Upper lobe of left lung (tissue), 6 donors: Measurements from ENCODE around the gene GRIN2A. TPM values are rescaled to one million over a fixed set of nuclear protein-coding genes. Genes with fewer than 3 reads are reported as not detected.

Experiments used
- ATAC-seq, 2 donors: fragments of 200-7000 bp; cut with Tn5 transposase; one replicate each; pipeline ENCODE4 v1.9.1; 2022; ENCODE audit warnings: mild to moderate bottlenecking in 2 of 2, moderate library complexity in 2 of 2; ENCODE audit not compliant: low FRiP score in 2 of 2
- DNase-seq, 2 donors: peaks; one replicate each; pipeline ENCODE4 v3.0.0-alpha.2; 2019 to 2020
- H3K27ac ChIP-seq, 4 donors: fragments of 200-600 bp; sonication (generic); one replicate each; pipeline ENCODE4 v1.5.1; 2016 to 2019
- H3K27me3 ChIP-seq, 4 donors: fragments of 200-600 bp; sonication (generic); one replicate each; pipeline ENCODE4 v1.5.1; 2017 to 2019
- H3K36me3 ChIP-seq, 4 donors: fragments of 200-600 bp; sonication (generic); one replicate each; pipeline ENCODE4 v1.5.1; 2016 to 2019
- H3K4me1 ChIP-seq, 4 donors: fragments of 200-600 bp; sonication (generic); one replicate each; pipeline ENCODE4 v1.5.1; 2018 to 2019
- H3K4me3 ChIP-seq, 4 donors: fragments of 200-600 bp; sonication (generic); one replicate each; pipeline ENCODE4 v1.5.1; 2017 to 2019; ENCODE audit warnings: mild to moderate bottlenecking in 2 of 4, moderate library complexity in 1 of 4
- H3K9me3 ChIP-seq, 4 donors: fragments of 200-600 bp; sonication (generic); one replicate each; pipeline ENCODE4 v1.5.1; 2018 to 2019
- CTCF ChIP-seq, 6 experiments: fragments of 450-650 bp in 4 of 6; fragments of 200-600 bp in 2 of 6; sonication (generic) in 2 of 6; IDR thresholded peaks; one replicate each; pipeline ENCODE4 v1.5.1; 2016 to 2019; ENCODE audit warnings: antibody characterized with exemption in 6 of 6
- EP300 ChIP-seq, 4 donors: sonication (generic); formaldehyde crosslinking; IDR thresholded peaks; one replicate each; pipeline ENCODE4 v1.5.1; 2017; ENCODE audit warnings: antibody characterized with exemption in 4 of 4, control low read depth in 2 of 4
- POLR2A ChIP-seq, 4 donors: fragments of 450-650 bp; IDR thresholded peaks; one replicate each; pipeline ENCODE4 v1.5.1; 2016 to 2017; ENCODE audit warnings: antibody characterized with exemption in 4 of 4, mild to moderate bottlenecking in 2 of 4
- POLR2AphosphoS5 ChIP-seq, 2 donors: sonication (generic); formaldehyde crosslinking; IDR thresholded peaks; one replicate each; pipeline ENCODE4 v1.5.1; 2017; ENCODE audit warnings: antibody characterized with exemption in 2 of 2
- WGBS, 2 donors: methylation state at CpG; one replicate each; pipeline ENCODE4 v1.1.5; 2017 to 2018; 5-methylcytosine and 5-hydroxymethylcytosine counted together
- total RNA-seq, 6 donors: library from RNA; depleted of rRNA in 4 of 6; stranded (reverse); fragments of >200 nt in 4 of 6; gene quantifications; one replicate each; pipeline versions ENCODE4 v1.1.0 to v1.2.1, GENCODE V29; 2016 to 2021
- donor health status: DM: no; HTN: no; CAD: no; lungs with moderate emphysema.
- donor health status: DM: no; HTN: yes; CAD: no; lungs with severe emphysema.

Gene GRIN2A
- total RNA-seq, 6 donors from 2014 or later, result 0.11 to 0.57 (median 0.30) TPM; not detected in 3

- Histone ChIP-seq H3K9me3 (no peaks in the 10 kb centered on the region), H3K36me3 (no peaks in the 10 kb centered on the region), H3K27me3 (no peaks in the 10 kb centered on the region), H3K27ac (no peak overlapping the region), H3K4me3 (no peak overlapping the region), H3K4me1 (no peaks in the 10 kb centered on the region)
- no peak for DNase-seq
- ATAC-seq, result peak in 1 of 2 donors; percentile 58
- TF ChIP-seq CTCF (IDR thresholded peaks at IDR 0.05) (no peak), EP300 (IDR thresholded peaks at IDR 0.05) (no peak), POLR2A (IDR thresholded peaks at IDR 0.05) (no peak), POLR2AphosphoS5 (IDR thresholded peaks at IDR 0.05) (no peak)
- WGBS, 2 donors, result 70 to 86% methylated on average over 3 of the region's 3 CpGs
These were observed 336.4 kb downstream of the GRIN2A start for GRCh38 chr16:9845661-9846361.

- no peak for DNase-seq
These were observed 337.9 kb downstream of the GRIN2A start for GRCh38 chr16:9844361-9844760.

GRCh38 chr16:9843424-9844018 is 338.7 kb downstream of the GRIN2A start:
- DNase-seq, result no peak
- peak in 1 of 2 donors; percentile 25 for ATAC-seq
- Histone ChIP-seq H3K27ac (no peak overlapping the region), H3K36me3 (no peaks in the 10 kb centered on the region), H3K4me3 (no peak overlapping the region), H3K9me3 (no peaks in the 10 kb centered on the region), H3K4me1 (no peaks in the 10 kb centered on the region), H3K27me3 (no peaks in the 10 kb centered on the region)
- 88 to 90% methylated on average over 3 of the region's 3 CpGs for WGBS, 2 donors
- no peak for TF ChIP-seq POLR2A (IDR thresholded peaks at IDR 0.05)
- no peak for TF ChIP-seq CTCF (IDR thresholded peaks at IDR 0.05)
- no peak for TF ChIP-seq EP300 (IDR thresholded peaks at IDR 0.05)
- TF ChIP-seq POLR2AphosphoS5 (IDR thresholded peaks at IDR 0.05), result no peak

More at GRCh38 chr16:9844361-9844760, 337.9 kb downstream of the GRIN2A start:
- no peaks in the 10 kb centered on the region for H3K9me3 ChIP-seq
- H3K27me3 ChIP-seq, result no peaks in the 10 kb centered on the region
- ATAC-seq, result peak in 1 of 2 donors; percentile 75
- H3K27ac ChIP-seq, result no peak overlapping the region
- H3K4me1 ChIP-seq, result no peaks in the 10 kb centered on the region
- 77 to 87% methylated on average over 6 of the region's 6 CpGs for WGBS, 2 donors
- TF ChIP-seq CTCF (IDR thresholded peaks at IDR 0.05) (no peak), POLR2AphosphoS5 (IDR thresholded peaks at IDR 0.05) (no peak), POLR2A (IDR thresholded peaks at IDR 0.05) (no peak), EP300 (IDR thresholded peaks at IDR 0.05) (no peak)
- no peaks in the 10 kb centered on the region for H3K36me3 ChIP-seq
- H3K4me3 ChIP-seq, result no peak overlapping the region

- Histone ChIP-seq H3K9me3 (no peaks in the 10 kb centered on the region), H3K4me1 (no peaks in the 10 kb centered on the region), H3K4me3 (no peak overlapping the region), H3K27me3 (no peaks in the 10 kb centered on the region), H3K36me3 (no peaks in the 10 kb centered on the region), H3K27ac (no peak overlapping the region)
- ATAC-seq (no peak), DNase-seq (no peak)
- TF ChIP-seq EP300 (IDR thresholded peaks at IDR 0.05) (no peak), POLR2A (IDR thresholded peaks at IDR 0.05) (no peak), CTCF (IDR thresholded peaks at IDR 0.05) (no peak), POLR2AphosphoS5 (IDR thresholded peaks at IDR 0.05) (no peak)
- 74% methylated on average over 4 of the region's 4 CpGs for WGBS, 2 donors
These were observed 341.2 kb downstream of the GRIN2A start for GRCh38 chr16:9840761-9841665.
